H9 (cell line): Measurements from ENCODE around the gene LARP7. TPM values are rescaled to one million over a fixed set of nuclear protein-coding genes. Genes with fewer than 3 reads are reported as not detected.
"Not testable (repeated sequence)": the region's sequence is repeated elsewhere in the genome, so short reads cannot be mapped to it uniquely, and the experiment has no call there.

Experiments
- DNase-seq: peaks from one replicate; pipeline ENCODE4 v3.0.0-alpha.2; 2017
- H2AFZ ChIP-seq: one replicate; pipeline ENCODE4 v1.6.1; 2013; ENCODE audit warnings: mild to moderate bottlenecking, low read length, control low read depth, moderate library complexity
- H2AK5ac ChIP-seq: 2 replicates; pipeline ENCODE4 v1.6.1; 2013; ENCODE audit warnings: low read length, control low read depth, mixed read lengths; ENCODE audit not compliant: insufficient read length
- H2BK120ac ChIP-seq: one replicate; pipeline ENCODE4 v1.6.1; 2013; ENCODE audit warnings: low read depth, mild to moderate bottlenecking, low read length, control low read depth, inconsistent platforms; ENCODE audit not compliant: poor library complexity, severe bottlenecking
- H2BK12ac ChIP-seq: 2 replicates; pipeline ENCODE4 v1.6.1; 2013; ENCODE audit warnings: low read length, control low read depth, mixed read lengths, low read depth; ENCODE audit not compliant: insufficient read length
- H2BK15ac ChIP-seq: 2 replicates; pipeline ENCODE4 v1.6.1; 2013; ENCODE audit warnings: low read depth, low read length, control low read depth
- H2BK20ac ChIP-seq: one replicate; pipeline ENCODE4 v1.6.1; 2013; ENCODE audit warnings: low read depth, mild to moderate bottlenecking, low read length, control low read depth, inconsistent platforms; ENCODE audit not compliant: poor library complexity, severe bottlenecking
- H2BK5ac ChIP-seq: 2 replicates; pipeline ENCODE4 v1.6.1; 2013; ENCODE audit warnings: low read length, control low read depth, mixed read lengths; ENCODE audit not compliant: insufficient read length
- H3K14ac ChIP-seq: 2 replicates; pipeline ENCODE4 v1.6.1; 2013; ENCODE audit warnings: low read length, control low read depth; ENCODE audit not compliant: insufficient read depth
- H3K18ac ChIP-seq: 2 replicates; pipeline ENCODE4 v1.6.1; 2013; ENCODE audit warnings: low read depth, mild to moderate bottlenecking, mixed read lengths, low read length, control low read depth; ENCODE audit not compliant: insufficient read length
- H3K23ac ChIP-seq: 2 replicates; pipeline ENCODE4 v1.6.1; 2013; ENCODE audit warnings: low read length, control low read depth, mixed read lengths, low read depth; ENCODE audit not compliant: insufficient read length
- H3K23me2 ChIP-seq: 2 replicates; pipeline ENCODE4 v1.6.1; 2013; ENCODE audit warnings: low read depth, mild to moderate bottlenecking, mixed read lengths, low read length, control low read depth; ENCODE audit not compliant: insufficient read length, poor library complexity, severe bottlenecking
- H3K27ac ChIP-seq: 2 replicates; pipeline ENCODE4 v1.5.1; 2013; ENCODE audit warnings: low read length, control low read depth, mixed read lengths, low read depth; ENCODE audit not compliant: insufficient read length
- H3K27me3 ChIP-seq: 2 replicates; pipeline ENCODE4 v1.6.1; 2013; ENCODE audit warnings: low read length, control low read depth, inconsistent platforms; ENCODE audit not compliant: insufficient read depth
- H3K4ac ChIP-seq: 2 replicates; pipeline ENCODE4 v1.6.1; 2013; ENCODE audit warnings: low read depth, mild to moderate bottlenecking, control low read depth, inconsistent platforms, low read length, moderate library complexity
- H3K4me1 ChIP-seq: 2 replicates; pipeline ENCODE4 v1.6.1; 2013; ENCODE audit warnings: low read length, control low read depth, inconsistent platforms; ENCODE audit not compliant: insufficient read depth
- H3K4me2 ChIP-seq: 2 replicates; pipeline ENCODE4 v1.6.1; 2013; ENCODE audit warnings: low read length, control low read depth, mixed read lengths; ENCODE audit not compliant: insufficient read length, insufficient read depth
- H3K56ac ChIP-seq: 2 replicates; pipeline ENCODE4 v1.6.1; 2013; ENCODE audit warnings: low read depth, mild to moderate bottlenecking, mixed read lengths, low read length, control low read depth; ENCODE audit not compliant: insufficient read length
- H3K79me1 ChIP-seq: 2 replicates; pipeline ENCODE4 v1.6.1; 2013; ENCODE audit warnings: low read depth, mild to moderate bottlenecking, moderate library complexity, low read length, control low read depth, inconsistent platforms; ENCODE audit not compliant: insufficient read depth, poor library complexity, severe bottlenecking
- H3K79me2 ChIP-seq: 2 replicates; pipeline ENCODE4 v1.6.1; 2013; ENCODE audit warnings: low read length, control low read depth, inconsistent platforms; ENCODE audit not compliant: insufficient read depth
- H3K9ac ChIP-seq: 2 replicates; pipeline ENCODE4 v1.6.1; 2013; ENCODE audit warnings: low read length, control low read depth, mixed read lengths; ENCODE audit not compliant: insufficient read length; ENCODE audit errors: extremely low read depth
- H3K9me3 ChIP-seq: one replicate; pipeline ENCODE4 v1.6.1; 2013; ENCODE audit warnings: low read depth, low read length, inconsistent platforms; ENCODE audit not compliant: control insufficient read depth
- H3T11ph ChIP-seq: one replicate; pipeline ENCODE4 v1.6.1; 2013; ENCODE audit warnings: mild to moderate bottlenecking, low read length, control low read depth, inconsistent platforms
- H4K20me1 ChIP-seq: one replicate; pipeline ENCODE4 v1.6.1; 2013; ENCODE audit not compliant: control insufficient read depth, insufficient read length, insufficient read depth
- H4K5ac ChIP-seq: 2 replicates; pipeline ENCODE4 v1.6.1; 2013; ENCODE audit warnings: low read depth, mild to moderate bottlenecking, mixed read lengths, low read length, control low read depth; ENCODE audit not compliant: insufficient read length
- H4K8ac ChIP-seq: replicated peaks from 2 replicates; pipeline ENCODE4 v1.6.1; 2013; ENCODE audit warnings: low read length, control low read depth, mixed read lengths, low read depth; ENCODE audit not compliant: insufficient read length
- H4K91ac ChIP-seq: 2 replicates; pipeline ENCODE4 v1.6.1; 2013; ENCODE audit warnings: low read depth, mild to moderate bottlenecking, moderate library complexity, mixed read lengths, low read length, control low read depth; ENCODE audit not compliant: insufficient read length
- H3K27ac Mint-ChIP-seq, 3 experiments: 2 replicates in 2 of 3; 3 replicates in 1 of 3; pipeline ENCODE4 v1.8.0; 2020 to 2021; ENCODE audit warnings: mixed read lengths in 3 of 3, mild to moderate bottlenecking in 1 of 3, moderate library complexity in 1 of 3
- H3K27me3 Mint-ChIP-seq: 2 replicates; pipeline ENCODE4 v1.8.0; 2021; ENCODE audit warnings: low read depth, mild to moderate bottlenecking, moderate library complexity, mixed read lengths
- H3K36me3 Mint-ChIP-seq, 3 experiments: 2 replicates in 2 of 3; 3 replicates in 1 of 3; pipeline ENCODE4 v1.8.0; 2020 to 2021; ENCODE audit warnings: low read depth in 3 of 3, mixed read lengths in 3 of 3; ENCODE audit not compliant: insufficient read depth in 1 of 3
- H3K4me1 Mint-ChIP-seq, 2 experiments: 2 replicates each; pipeline ENCODE4 v1.8.0; 2020; ENCODE audit warnings: mixed read lengths in 2 of 2
- H3K4me3 Mint-ChIP-seq, 2 experiments: 2 replicates in 1 of 2; 3 replicates in 1 of 2; pipeline ENCODE4 v1.8.0; 2020 to 2021; ENCODE audit warnings: mild to moderate bottlenecking in 2 of 2, mixed read lengths in 2 of 2, moderate library complexity in 1 of 2
- H3K9me3 Mint-ChIP-seq, 2 experiments: 2 replicates in 1 of 2; 3 replicates in 1 of 2; pipeline ENCODE4 v1.8.0; 2020; ENCODE audit warnings: mild to moderate bottlenecking in 2 of 2, mixed read lengths in 2 of 2, moderate library complexity in 1 of 2
- WGBS: extraction: QIAGEN DNeasy Blood & Tissue Kit; methylation state at CpG from one replicate; pipeline ENCODE4 v1.1.7; 2013; ENCODE audit warnings: missing lambda C conversion rate, low lambda C conversion rate, mixed read lengths; ENCODE audit not compliant: insufficient read length; ENCODE audit errors: extremely low coverage; 5-methylcytosine and 5-hydroxymethylcytosine counted together
- total RNA-seq: library from RNA; stranded (reverse); gene quantifications from 2 replicates; pipeline ENCODE4 v1.2.1, GENCODE V29; 2021
- TF ChIP-seq, protein P1 (sequence below): fragments of 200-600 bp; sonication (generic); conservative IDR thresholded peaks from 3 replicates; pipeline ENCODE4 v1.8.0; 2021; ENCODE audit warnings: antibody characterized with exemption, mild to moderate bottlenecking

LARP7 gene
- total RNA-seq, 1 experiment from 2014 or later: 37.0 TPM

DNA sequence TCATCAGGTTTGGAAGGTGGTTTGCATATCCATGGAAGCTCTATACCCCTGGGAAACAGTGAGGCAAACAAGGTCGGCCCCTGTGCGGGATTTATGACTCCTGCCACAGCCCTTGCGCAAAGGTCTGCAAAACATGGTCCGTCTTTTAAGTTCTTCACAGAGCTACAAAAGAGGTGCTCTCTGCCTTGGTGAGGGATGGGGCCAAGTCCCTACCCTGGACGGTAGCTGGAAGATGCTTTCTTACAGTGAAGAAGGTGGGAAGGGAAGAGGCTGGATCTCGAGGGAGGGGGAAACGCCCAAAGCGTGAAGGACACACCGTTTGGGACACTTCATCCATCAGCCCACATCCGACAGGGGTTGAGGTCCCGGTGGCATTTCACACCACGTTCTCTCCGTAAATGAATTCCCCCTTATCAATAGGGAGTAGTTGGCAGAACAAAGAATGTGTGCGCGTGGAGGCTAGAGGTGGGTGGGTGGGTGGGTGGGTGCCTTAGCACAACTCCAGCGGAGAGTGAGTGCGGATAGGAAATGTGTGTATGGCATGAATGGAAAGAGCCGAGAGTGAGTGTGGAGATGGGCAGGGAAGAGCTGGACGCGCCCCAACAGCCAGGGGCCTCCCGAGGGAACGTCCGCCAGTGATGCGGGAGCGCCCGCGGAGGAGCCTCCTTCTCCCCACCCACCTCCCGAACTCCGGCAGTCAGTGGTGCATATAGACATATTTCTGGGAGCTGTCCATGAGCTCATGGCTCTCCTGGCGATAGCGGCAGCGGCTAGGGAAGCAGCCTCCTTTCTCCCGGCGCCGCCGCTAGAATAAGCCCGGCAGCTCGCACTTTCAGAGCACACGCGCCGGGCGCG lies 68.3 kb downstream of the LARP7 start:
- H3K4ac ChIP-seq: no peak overlapping the region
- peaks cover 3% of the 10 kb centered on the region; the same call in 1 of the 2 replicates for H3K4me1 ChIP-seq
- H3K9me3 ChIP-seq: no peaks in the 10 kb centered on the region
- peak; percentile 51 for DNase-seq
- H3K14ac ChIP-seq: peak overlapping the region; percentile 75
- no peak overlapping the region for H2BK20ac ChIP-seq
- H2BK120ac ChIP-seq: no peak overlapping the region
- H3K79me1 ChIP-seq: no peaks in the 10 kb centered on the region
- H3K79me2 ChIP-seq: peaks cover 12% of the 10 kb centered on the region; the same call in 1 of the 2 replicates
- no CpG with 5 or more reads among the region's 43 CpGs for WGBS
- H2AK5ac ChIP-seq: no peak overlapping the region
- H3K9me3 Mint-ChIP-seq: peaks cover 0 to 2% of the 10 kb centered on the region in 2 experiments; a peak in 3 of 5 replicates
- TF ChIP-seq, protein P1, sequence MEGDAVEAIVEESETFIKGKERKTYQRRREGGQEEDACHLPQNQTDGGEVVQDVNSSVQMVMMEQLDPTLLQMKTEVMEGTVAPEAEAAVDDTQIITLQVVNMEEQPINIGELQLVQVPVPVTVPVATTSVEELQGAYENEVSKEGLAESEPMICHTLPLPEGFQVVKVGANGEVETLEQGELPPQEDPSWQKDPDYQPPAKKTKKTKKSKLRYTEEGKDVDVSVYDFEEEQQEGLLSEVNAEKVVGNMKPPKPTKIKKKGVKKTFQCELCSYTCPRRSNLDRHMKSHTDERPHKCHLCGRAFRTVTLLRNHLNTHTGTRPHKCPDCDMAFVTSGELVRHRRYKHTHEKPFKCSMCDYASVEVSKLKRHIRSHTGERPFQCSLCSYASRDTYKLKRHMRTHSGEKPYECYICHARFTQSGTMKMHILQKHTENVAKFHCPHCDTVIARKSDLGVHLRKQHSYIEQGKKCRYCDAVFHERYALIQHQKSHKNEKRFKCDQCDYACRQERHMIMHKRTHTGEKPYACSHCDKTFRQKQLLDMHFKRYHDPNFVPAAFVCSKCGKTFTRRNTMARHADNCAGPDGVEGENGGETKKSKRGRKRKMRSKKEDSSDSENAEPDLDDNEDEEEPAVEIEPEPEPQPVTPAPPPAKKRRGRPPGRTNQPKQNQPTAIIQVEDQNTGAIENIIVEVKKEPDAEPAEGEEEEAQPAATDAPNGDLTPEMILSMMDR: no peak
- H2BK12ac ChIP-seq: no peak overlapping the region
- H2BK5ac ChIP-seq: peak overlapping the region; percentile 32
- H3K27me3 Mint-ChIP-seq: no peaks in the 10 kb centered on the region
- peak overlapping the region; percentile 94 for H3K4me2 ChIP-seq
- H3K4me3 Mint-ChIP-seq: peak overlapping the region; percentile 93 to 97
- peaks cover 5 to 19% (median 18%) of the 10 kb centered on the region in 3 experiments; a peak in 6 of 7 replicates for H3K36me3 Mint-ChIP-seq
- H3K27ac Mint-ChIP-seq: peak overlapping the region; percentile 97 to 99 (median 99)
- peak overlapping the region; percentile 38 for H3K56ac ChIP-seq
- peak overlapping the region; percentile 84 for H3K27ac ChIP-seq
- peak overlapping the region; percentile 55 for H3K23ac ChIP-seq
- H3K4me1 Mint-ChIP-seq: peaks cover 34 to 38% of the 10 kb centered on the region in 2 experiments
- H3K9ac ChIP-seq: peak overlapping the region; percentile 91
- no peak overlapping the region for H4K8ac ChIP-seq
- no peak overlapping the region for H2BK15ac ChIP-seq
- no peaks in the 10 kb centered on the region for H3K27me3 ChIP-seq
- no peak overlapping the region for H2AFZ ChIP-seq
- no peaks in the 10 kb centered on the region for H4K20me1 ChIP-seq
- no peak overlapping the region for H3T11ph ChIP-seq
- H4K5ac ChIP-seq: peak overlapping the region; percentile 76
- peak overlapping the region; percentile 64 for H3K18ac ChIP-seq
- no peak overlapping the region for H4K91ac ChIP-seq
- peaks cover 16% of the 10 kb centered on the region for H3K23me2 ChIP-seq

DNA sequence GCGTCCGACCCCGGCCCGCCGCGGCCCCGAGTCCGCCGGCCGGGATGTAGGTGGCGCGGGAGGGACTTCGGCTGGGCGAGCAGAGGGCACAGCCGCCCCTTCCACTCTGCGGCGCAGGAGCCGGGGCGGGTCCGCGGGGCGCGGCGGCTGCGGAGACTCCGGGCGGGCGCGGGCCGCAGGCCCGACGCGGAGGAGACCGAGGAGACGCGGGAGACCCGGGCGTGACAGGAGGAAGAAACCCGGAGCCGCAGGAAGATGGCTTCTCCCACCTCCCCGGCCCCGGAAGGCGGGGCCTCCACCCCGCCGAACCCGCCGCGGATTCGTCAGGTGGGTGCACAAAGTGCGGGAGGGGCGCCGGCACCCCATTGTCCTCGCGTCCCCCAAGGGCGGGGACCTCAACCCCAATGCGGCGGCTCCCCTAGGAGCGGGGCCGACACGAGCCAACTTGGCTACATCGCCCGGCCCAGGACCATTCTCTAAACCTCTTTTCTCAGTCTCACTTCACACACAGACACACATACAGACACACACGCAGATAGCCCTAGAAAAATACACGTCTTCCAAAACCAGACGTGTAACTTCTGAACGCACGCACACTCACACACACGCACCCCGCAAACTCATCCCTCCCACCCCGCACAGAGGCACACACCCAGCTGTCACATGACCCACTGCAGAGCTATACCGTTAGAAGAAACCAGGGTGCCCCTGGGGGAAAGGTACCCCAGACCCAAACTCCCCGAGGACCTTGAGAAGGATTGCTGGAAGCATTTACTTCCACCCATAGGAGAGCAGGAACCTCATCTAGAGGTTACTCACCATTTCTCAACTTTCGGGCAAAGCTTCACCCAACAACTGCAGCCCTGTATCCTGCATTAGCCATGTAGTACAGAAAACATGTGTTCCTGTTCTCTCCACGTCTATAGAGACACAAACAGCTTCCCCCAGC lies 69.2 kb downstream of the LARP7 start:
- H3K79me2 ChIP-seq: peaks cover 15% of the 10 kb centered on the region; the same call in 1 of the 2 replicates

More for the DNA sequence above, 69.2 kb downstream of the LARP7 start:
- H3K27ac Mint-ChIP-seq: peak overlapping the region; percentile 94 to 100 (median 99)
- peak overlapping the region; percentile 93 to 99 for H3K4me3 Mint-ChIP-seq
- Histone ChIP-seq H3K23me2 (peaks cover 16% of the 10 kb centered on the region), H2BK5ac (peak overlapping the region; percentile 15), H3K18ac (peak overlapping the region; percentile 2), H3K9ac (peak overlapping the region; percentile 68), H3K27ac (peak overlapping the region; percentile 80), H3K4me2 (peak overlapping the region; percentile 96)
- H3T11ph ChIP-seq, H3K4ac ChIP-seq, H3K9me3 ChIP-seq, H2BK15ac ChIP-seq, H3K56ac ChIP-seq, H3K23ac ChIP-seq, H3K4me1 ChIP-seq, H2AK5ac ChIP-seq, H2BK120ac ChIP-seq, H4K91ac ChIP-seq, H3K27me3 Mint-ChIP-seq, H4K20me1 ChIP-seq, H2BK12ac ChIP-seq, H3K14ac ChIP-seq, H3K9me3 Mint-ChIP-seq, H3K79me1 ChIP-seq, H4K5ac ChIP-seq, H4K8ac ChIP-seq, H2BK20ac ChIP-seq, H2AFZ ChIP-seq, H3K27me3 ChIP-seq: not testable (repeated sequence)
- H3K36me3 Mint-ChIP-seq: peaks cover 5 to 11% (median 10%) of the 10 kb centered on the region in 3 experiments; a peak in 6 of 7 replicates
- DNase-seq: peak; percentile 46
- WGBS: no CpG with 5 or more reads among the region's 74 CpGs
- H3K4me1 Mint-ChIP-seq: peaks cover 34 to 38% of the 10 kb centered on the region in 2 experiments
